Fibroblast of lung (primary cell): ENCODE measurements around the gene PASD1.

Experiments used
- EZH2 ChIP-seq: IDR thresholded peaks from 2 replicates; pipeline ENCODE4 v1.5.1; 2012; ENCODE audit warnings: low read length, control low read depth, mild to moderate bottlenecking; ENCODE audit errors: missing control alignments
- TF ChIP-seq, protein P1 (sequence below), 2 donors: IDR thresholded peaks in 1 of 2; conservative IDR thresholded peaks in 1 of 2; 1 replicate in 1 of 2; 2 replicates in 1 of 2; pipeline ENCODE4 v1.5.1; 2011 to 2012; ENCODE audit warnings: low read length in 2 of 2, control low read depth in 1 of 2, inconsistent platforms in 1 of 2, low read depth in 1 of 2, mild to moderate bottlenecking in 1 of 2

DNA sequence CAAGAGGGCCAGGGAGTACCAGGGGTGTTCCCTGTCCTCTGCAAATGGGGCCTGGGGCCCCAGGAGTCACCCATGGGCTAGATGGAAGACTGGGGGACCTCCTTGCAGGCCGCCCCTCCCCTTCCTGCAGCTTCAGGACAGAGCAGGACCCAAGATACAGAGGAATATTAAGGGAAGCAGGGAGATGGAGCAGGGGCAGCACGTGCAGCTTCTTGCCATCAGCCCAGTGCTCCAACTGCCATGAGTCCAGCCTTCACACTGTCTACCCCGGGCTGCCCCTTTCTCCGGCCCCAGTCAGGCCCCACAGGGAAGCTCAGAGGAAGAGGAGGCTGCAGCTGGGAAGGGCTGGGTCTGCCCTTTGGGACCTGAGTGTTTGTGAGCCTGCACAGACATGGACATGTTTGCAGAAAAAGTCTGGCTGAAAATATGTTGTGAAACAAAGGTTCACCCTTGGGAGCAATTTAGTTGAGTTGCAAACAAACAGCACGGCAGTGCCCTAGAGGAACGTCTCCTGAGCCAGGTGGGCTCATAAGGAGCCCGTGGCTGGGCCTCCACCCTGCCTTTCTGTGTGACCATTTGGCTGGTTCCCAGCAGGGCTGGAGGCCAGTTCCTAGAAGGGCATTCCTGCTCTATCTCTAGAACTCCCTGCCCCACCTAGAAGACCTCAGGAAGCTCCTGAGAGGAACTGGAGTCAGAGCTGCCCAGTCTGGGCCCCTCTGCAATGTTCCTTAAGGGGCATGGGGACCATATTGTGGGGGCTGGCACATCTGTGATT is 161.3 kb downstream of the PASD1 start:
- TF ChIP-seq, protein P1, sequence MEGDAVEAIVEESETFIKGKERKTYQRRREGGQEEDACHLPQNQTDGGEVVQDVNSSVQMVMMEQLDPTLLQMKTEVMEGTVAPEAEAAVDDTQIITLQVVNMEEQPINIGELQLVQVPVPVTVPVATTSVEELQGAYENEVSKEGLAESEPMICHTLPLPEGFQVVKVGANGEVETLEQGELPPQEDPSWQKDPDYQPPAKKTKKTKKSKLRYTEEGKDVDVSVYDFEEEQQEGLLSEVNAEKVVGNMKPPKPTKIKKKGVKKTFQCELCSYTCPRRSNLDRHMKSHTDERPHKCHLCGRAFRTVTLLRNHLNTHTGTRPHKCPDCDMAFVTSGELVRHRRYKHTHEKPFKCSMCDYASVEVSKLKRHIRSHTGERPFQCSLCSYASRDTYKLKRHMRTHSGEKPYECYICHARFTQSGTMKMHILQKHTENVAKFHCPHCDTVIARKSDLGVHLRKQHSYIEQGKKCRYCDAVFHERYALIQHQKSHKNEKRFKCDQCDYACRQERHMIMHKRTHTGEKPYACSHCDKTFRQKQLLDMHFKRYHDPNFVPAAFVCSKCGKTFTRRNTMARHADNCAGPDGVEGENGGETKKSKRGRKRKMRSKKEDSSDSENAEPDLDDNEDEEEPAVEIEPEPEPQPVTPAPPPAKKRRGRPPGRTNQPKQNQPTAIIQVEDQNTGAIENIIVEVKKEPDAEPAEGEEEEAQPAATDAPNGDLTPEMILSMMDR (conservative IDR thresholded peaks at IDR 0.05 in 1 of 2, IDR thresholded peaks at IDR 0.05 in 1 of 2; ENCODE audit: low read depth in 1 of 2, low read length in 2 of 2): no peak
- TF ChIP-seq EZH2: no peak
